GM18868 (cell line): ENCODE results near the gene PGM2.

Source experiments
- ATAC-seq: cut with Tn5 transposase; IDR thresholded peaks from one replicate; pipeline ENCODE4 v1.9.1; 2021; ENCODE audit warnings: mild to moderate bottlenecking, moderate library complexity; ENCODE audit not compliant: unreplicated experiment

Gene PGM2

GRCh38 chr4:37896206-37896860 lies 69.8 kb downstream of the PGM2 start:
- no peak for ATAC-seq

GRCh38 chr4:37902212-37902611 lies 75.7 kb downstream of the PGM2 start:
- no peak for ATAC-seq

- no peak for ATAC-seq
Observed at GRCh38 chr4:37902738-37903693, 76.5 kb downstream of the PGM2 start.

GRCh38 chr4:37903901-37904300 lies 77.4 kb downstream of the PGM2 start:
- ATAC-seq = no peak

GRCh38 chr4:37904824-37905223 lies 78.3 kb downstream of the PGM2 start:
- no peak for ATAC-seq

GRCh38 chr4:37905533-37906169 lies 79.2 kb downstream of the PGM2 start:
- ATAC-seq = no peak

- ATAC-seq = no peak
Observed at GRCh38 chr4:37908488-37909331, 82.2 kb downstream of the PGM2 start.

GRCh38 chr4:37909332-37910090 lies 83.0 kb downstream of the PGM2 start:
- no peak for ATAC-seq

GRCh38 chr4:37910091-37910486 lies 83.6 kb downstream of the PGM2 start:
- ATAC-seq = no peak
